ENCODE data around the gene SELENOP.
"Not testable (repeated sequence)": the region's sequence is repeated elsewhere in the genome, so short reads cannot be mapped to it uniquely, and the experiment has no call there.

Gene SELENOP

DNA sequence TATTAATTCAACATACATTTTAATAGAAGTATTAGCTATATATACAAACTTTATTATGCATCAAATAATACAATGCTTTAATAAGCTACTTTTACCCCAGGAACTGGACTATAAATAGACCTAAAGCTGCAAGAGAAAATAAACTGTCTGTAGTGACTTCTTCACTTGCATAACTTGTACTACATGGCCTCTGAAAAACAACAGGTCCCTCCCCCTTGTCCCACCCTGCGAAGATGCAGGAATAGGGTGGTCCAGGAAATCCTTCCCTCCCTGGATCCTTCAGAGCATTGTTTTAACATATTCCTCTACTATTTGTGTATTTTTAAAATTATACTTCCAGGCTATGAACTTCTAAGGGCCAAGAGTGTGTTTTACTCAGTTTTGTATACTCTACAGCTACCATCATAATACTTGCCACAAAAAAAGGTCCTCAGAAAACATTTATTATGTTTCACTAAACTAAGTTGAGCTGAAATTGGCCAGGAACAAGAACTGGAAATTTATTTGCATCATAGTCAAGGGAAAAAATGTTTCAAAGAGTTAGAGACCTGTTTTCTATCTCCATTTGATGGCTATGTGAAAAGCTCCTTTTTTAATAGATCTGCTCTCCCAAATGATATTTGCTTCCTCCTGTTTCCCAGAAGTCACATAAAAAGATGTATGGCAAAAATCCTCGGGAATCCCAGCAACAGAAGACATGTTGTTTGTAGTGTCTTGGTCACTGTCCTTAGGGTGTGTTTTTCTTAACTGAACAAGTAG is 15.2 kb upstream of the SELENOP start:
- DNase-seq: no peak

- DNase-seq: no peak
Measured at GRCh38 chr5:42825422-42826148, 13.9 kb upstream of the SELENOP start.

DNA sequence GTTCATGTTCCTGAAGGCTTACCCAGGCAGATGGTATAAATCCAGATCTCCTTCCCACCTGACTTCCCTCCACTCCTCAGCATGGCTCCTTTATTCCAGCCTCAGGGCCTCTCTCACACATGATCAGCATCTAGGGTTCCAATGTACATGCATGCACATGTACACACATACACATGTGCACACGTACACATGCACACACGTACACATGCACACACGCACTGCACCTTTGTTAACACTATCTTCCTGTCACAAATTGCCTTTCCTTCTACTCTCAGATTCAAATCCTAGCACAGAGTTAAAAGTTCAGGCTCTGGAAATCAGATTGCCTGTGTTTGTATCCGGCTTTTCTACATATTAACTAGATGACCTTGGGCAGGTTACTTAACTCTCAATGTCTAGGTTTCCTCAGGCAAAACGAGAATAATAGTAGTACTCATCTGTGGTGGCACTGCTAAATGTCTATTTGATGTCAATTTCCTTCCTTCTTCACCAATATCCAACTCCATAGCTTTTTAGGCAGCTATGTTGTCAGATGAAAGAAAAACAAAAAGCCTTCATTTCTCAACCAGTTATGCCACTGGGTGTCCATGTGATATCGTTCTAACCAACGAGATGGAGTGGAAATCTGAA is 12.8 kb upstream of the SELENOP start:
- no peak for DNase-seq

DNA sequence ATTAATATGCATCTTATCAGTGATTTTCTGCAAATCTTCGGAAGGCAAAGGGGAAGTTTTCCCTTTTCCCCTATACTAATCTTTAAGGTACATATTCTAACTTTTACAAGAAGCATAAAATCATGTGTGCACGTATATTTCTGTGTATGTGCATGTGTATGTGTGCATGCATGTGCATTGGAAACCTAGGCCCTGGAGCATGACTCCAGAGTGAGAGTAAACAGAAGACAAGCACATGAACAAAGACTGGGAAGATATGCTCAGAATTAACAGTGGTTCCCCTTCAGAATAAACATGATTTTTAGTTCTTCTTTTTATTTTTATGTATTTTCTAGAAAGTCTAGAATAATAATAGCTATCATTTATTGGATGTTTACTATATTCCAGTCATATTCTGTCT is 10.9 kb upstream of the SELENOP start:
- no peak for DNase-seq

DNA sequence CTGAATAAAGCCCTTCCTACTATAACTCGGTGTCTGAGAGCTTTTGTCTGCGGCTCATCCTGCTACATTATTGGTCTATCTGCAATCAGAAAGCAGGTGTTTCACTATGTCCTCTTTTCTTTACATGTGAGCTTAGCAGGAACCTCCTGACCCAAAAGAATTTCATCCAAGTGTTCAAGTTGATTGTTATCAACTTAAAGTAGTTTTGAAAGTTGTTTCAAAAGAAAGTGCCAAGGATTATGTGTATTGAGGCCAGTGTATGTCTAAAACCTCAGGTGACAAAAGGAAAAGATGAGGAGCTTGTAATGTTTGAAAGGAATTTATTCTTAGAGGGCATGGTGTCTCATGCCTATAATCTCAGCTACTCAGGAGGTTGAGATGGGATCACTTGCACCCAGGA is 8.1 kb upstream of the SELENOP start:
- DNase-seq: no peak

DNA sequence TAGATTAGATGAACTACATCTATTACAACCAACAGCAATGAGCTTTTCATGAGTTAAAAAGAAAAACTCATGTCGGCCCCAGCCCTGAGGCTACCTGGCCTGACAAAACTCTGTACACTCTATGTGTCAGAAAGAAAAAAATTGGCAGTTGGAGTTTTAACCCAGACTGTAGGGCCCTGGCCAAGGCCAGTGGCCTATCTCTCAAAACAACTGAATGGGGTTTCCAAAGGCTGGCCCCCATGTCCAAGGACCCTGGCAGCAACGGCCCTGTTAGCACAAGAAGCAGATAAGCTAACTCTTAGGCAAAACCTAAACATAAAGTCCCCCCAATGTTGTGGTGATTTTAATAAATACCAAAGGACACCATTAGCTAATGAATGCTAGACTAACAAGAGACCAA is 4.9 kb upstream of the SELENOP start:
- not testable (repeated sequence) for DNase-seq

DNA sequence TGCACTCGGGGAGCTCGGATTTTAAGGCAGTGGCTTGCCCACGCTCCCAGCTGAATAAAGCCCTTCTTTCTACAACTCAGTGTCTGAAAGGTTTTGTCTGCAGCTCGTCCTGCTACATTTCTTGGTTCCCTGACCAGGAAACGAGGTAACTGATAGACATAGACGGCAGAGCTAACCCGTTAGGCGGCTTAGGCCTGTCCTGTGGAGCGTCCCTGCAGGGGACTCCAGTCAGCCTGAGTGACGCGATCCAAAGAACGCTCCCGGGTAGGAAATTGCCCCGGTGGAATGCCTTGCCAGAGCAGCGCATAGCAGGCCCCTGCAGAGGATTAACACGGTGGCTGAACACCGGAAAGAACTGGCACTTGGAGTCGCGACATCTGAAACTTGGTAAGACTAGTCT is 1.8 kb upstream of the SELENOP start:
- DNase-seq: no peak

DNA sequence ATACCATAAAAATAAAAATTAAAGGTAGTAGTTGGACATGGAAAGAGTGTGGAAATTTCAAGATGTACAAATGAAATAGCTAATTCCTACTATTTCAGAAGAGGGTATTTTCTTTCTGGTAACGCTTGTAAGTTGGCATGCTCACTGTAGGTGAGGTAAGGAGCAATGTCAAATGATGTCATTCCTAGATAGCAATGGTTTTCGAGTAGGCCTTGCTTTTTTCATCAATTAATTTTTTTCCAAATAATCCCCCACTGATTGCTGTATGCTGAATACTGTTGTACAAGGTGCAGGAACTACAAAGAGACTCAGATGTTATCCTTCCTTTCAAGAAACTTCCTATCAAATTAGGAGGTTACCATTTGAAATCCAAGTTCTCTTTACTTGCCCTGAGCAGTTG is 928 bp upstream of the SELENOP start:
- no peak for DNase-seq

- DNase-seq: peak in 1 of 4 experiments; percentile 20
Measured at GRCh38 chr5:42810834-42811590, 680 bp downstream of the SELENOP start.

- DNase-seq: peak in 1 of 4 experiments; percentile 10
Measured at GRCh38 chr5:42808888-42809611, 2.6 kb downstream of the SELENOP start.

- peak in 1 of 4 experiments; percentile 37 for DNase-seq
Measured at GRCh38 chr5:42807722-42808447, 3.8 kb downstream of the SELENOP start.

GRCh38 chr5:42806701-42807262 is 4.9 kb downstream of the SELENOP start:
- peak in 1 of 4 experiments; percentile 34 for DNase-seq

DNA sequence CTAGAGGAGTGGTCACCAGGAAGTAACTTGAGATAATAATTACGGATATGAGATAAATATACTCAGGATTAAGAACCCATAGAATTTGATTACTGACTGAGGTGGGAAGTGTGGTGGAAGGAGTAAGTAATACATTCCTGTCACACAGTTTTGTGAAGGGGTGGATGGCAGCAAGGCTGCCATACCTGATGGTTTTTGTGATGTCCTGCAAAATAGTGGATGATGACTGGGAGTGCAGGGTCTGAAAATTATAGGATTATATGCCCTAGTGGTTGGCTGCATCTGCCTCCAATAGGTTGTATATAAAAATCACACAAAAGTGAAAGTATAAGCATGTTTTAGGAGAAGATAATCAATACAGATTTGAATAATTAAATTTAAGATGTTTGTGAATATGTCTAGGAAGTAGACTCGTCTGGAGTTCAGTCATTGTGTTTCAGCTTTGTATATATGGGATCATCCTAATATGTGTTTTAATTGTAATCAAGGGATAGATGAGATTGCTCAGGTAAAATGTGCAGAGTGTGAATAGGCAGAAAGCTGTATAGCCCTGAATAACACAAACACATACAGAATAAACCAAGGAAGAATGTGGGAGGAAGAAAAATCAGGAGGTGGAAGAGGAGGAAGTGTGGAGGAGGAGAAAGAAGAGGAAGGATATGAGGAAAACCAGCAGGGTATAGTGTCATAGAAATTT is 5.5 kb downstream of the SELENOP start:
- DNase-seq: peak in 2 of 4 experiments; percentile 20 to 30

GRCh38 chr5:42804717-42805339 is 6.9 kb downstream of the SELENOP start:
- peak in 1 of 4 experiments; percentile 12 for DNase-seq

DNA sequence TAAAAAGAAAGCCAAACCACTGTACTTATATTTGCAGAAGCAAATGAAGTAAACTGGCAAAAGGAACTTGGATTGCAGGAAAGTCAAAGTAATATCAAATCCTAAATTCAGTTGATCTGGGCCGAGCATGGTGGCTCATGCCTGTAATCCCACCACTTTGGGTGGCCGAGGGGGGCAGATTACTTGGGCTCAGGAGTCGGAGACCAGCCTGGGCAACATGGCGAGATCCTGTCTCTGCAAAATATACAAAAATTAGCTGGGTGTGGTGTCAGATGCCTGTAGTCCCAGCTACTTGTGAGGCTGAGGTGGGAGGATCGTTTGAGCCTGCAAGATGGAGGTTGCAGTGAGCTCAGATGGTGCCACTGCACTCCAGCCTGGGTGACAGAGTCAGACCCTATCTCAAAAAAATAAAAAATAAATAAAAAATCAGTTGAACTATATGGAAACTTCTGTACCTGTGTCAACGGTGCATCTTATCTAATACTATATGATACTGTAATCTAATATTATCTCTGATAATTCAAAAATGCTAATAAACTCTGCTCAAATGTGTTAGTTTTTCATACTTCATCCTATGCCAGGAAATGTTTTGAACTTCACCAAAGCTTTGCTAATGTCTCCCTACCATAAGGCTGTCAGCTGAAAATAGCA is 10.1 kb downstream of the SELENOP start:
- peak in 1 of 4 experiments; percentile 3 for DNase-seq

GRCh38 chr5:42800748-42801330 is 10.9 kb downstream of the SELENOP start:
- no peak for DNase-seq

DNA sequence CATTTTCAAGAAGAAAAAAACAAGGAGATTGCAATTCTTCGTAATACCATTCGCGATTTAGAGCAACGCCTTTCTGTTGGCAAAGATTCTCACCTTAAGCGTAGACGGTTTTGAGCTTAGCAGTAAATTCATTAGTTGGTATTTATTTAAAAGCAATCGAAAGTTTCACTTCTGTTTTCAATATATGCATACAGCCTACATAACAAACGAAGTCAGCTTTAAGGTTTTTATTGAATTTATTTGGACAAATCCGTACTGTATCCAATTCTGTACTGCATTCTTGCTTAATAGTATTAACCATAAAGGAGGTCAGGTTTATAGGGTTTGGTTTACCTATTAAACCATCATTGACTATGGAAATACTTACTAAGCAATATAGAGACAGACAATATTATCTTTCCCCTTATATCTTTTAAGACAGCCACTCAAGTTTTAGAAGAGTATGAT is 12.0 kb downstream of the SELENOP start:
- DNase-seq: peak in 1 of 4 experiments; percentile 18

- peak in 1 of 4 experiments; percentile 2 for DNase-seq
Measured at GRCh38 chr5:42799241-42799608, 12.5 kb downstream of the SELENOP start.

All from suppressor macrophage (primary cell).